Measurements from ENCODE around the gene SLC39A11. TPM values are rescaled to one million over a fixed set of nuclear protein-coding genes. Genes with fewer than 3 reads are reported as not detected.

The SLC39A11 gene
- total RNA-seq, 2 donors from 2014 or later, result 18.1 to 20.1 TPM

- Histone ChIP-seq H3K4me3 (ENCODE audit: low read length) (no peak overlapping the region), H3K9ac (ENCODE audit: extremely low read depth, low read length, poor library complexity, severe bottlenecking) (no peak overlapping the region), H3K27me3 (ENCODE audit: control insufficient read depth, insufficient read depth, low read length, poor library complexity, severe bottlenecking) (peaks cover 39% of the 10 kb centered on the region), H3K27ac (ENCODE audit: low read depth, low read length) (no peak overlapping the region), H3K36me3 (ENCODE audit: control insufficient read depth, insufficient read depth, low read length) (no peaks in the 10 kb centered on the region), H3K4me1 (ENCODE audit: control insufficient read depth, insufficient read depth, low read length) (no peaks in the 10 kb centered on the region), H3K9me3 (ENCODE audit: control insufficient read depth, low read length) (no peaks in the 10 kb centered on the region)
- no peak for DNase-seq
- H3K27me3 Mint-ChIP-seq (ENCODE audit: insufficient read depth), result peaks cover 82% of the 10 kb centered on the region
- H3K36me3 Mint-ChIP-seq (ENCODE audit: low read depth), result no peaks in the 10 kb centered on the region
- no peak for TF ChIP-seq CTCF (conservative IDR thresholded peaks at IDR 0.05)
- peaks cover 4% of the 10 kb centered on the region for H3K4me1 Mint-ChIP-seq
- H3K4me3 Mint-ChIP-seq, result no peak overlapping the region
- WGBS, 2 experiments (ENCODE audit: insufficient coverage in 1 of 2, insufficient read length in 1 of 2), result 86 to 100% methylated on average over 4 to 6 of the region's 6 CpGs
- H3K27ac Mint-ChIP-seq, result no peak overlapping the region
- H3K9me3 Mint-ChIP-seq, result no peaks in the 10 kb centered on the region
Observed at GRCh38 chr17:73096866-73097265, 4.4 kb upstream of the SLC39A11 start.

- Mint-ChIP-seq H3K27me3 (ENCODE audit: insufficient read depth) (peaks cover 81% of the 10 kb centered on the region), H3K36me3 (ENCODE audit: low read depth) (no peaks in the 10 kb centered on the region), H3K4me1 (peaks cover 8% of the 10 kb centered on the region), H3K27ac (no peak overlapping the region), H3K9me3 (no peaks in the 10 kb centered on the region), H3K4me3 (no peak overlapping the region)
- no peak overlapping the region for H3K4me3 ChIP-seq (ENCODE audit: low read length)
- H3K4me1 ChIP-seq (ENCODE audit: control insufficient read depth, insufficient read depth, low read length), result no peaks in the 10 kb centered on the region
- H3K9ac ChIP-seq (ENCODE audit: extremely low read depth, low read length, poor library complexity, severe bottlenecking), result no peak overlapping the region
- H3K27ac ChIP-seq (ENCODE audit: low read depth, low read length), result no peak overlapping the region
- no peaks in the 10 kb centered on the region for H3K9me3 ChIP-seq (ENCODE audit: control insufficient read depth, low read length)
- H3K27me3 ChIP-seq (ENCODE audit: control insufficient read depth, insufficient read depth, low read length, poor library complexity, severe bottlenecking), result peaks cover 37% of the 10 kb centered on the region
- no peaks in the 10 kb centered on the region for H3K36me3 ChIP-seq (ENCODE audit: control insufficient read depth, insufficient read depth, low read length)
- no peak for TF ChIP-seq CTCF (conservative IDR thresholded peaks at IDR 0.05)
- no peak for DNase-seq
- 91 to 93% methylated on average over 5 to 6 of the region's 6 CpGs for WGBS, 2 experiments (ENCODE audit: insufficient coverage in 1 of 2, insufficient read length in 1 of 2)
Observed at GRCh38 chr17:73096211-73096610, 3.7 kb upstream of the SLC39A11 start.

- Mint-ChIP-seq H3K4me1 (peaks cover 8% of the 10 kb centered on the region), H3K27me3 (ENCODE audit: insufficient read depth) (peaks cover 58% of the 10 kb centered on the region), H3K36me3 (ENCODE audit: low read depth) (no peaks in the 10 kb centered on the region), H3K27ac (no peak overlapping the region), H3K9me3 (no peaks in the 10 kb centered on the region), H3K4me3 (no peak overlapping the region)
- 89 to 94% methylated on average over 6 to 9 of the region's 9 CpGs for WGBS, 2 experiments (ENCODE audit: insufficient coverage in 1 of 2, insufficient read length in 1 of 2)
- Histone ChIP-seq H3K36me3 (ENCODE audit: control insufficient read depth, insufficient read depth, low read length) (no peaks in the 10 kb centered on the region), H3K9ac (ENCODE audit: extremely low read depth, low read length, poor library complexity, severe bottlenecking) (no peak overlapping the region), H3K27me3 (ENCODE audit: control insufficient read depth, insufficient read depth, low read length, poor library complexity, severe bottlenecking) (peaks cover 13% of the 10 kb centered on the region), H3K4me1 (ENCODE audit: control insufficient read depth, insufficient read depth, low read length) (no peaks in the 10 kb centered on the region), H3K9me3 (ENCODE audit: control insufficient read depth, low read length) (no peaks in the 10 kb centered on the region), H3K27ac (ENCODE audit: low read depth, low read length) (no peak overlapping the region), H3K4me3 (ENCODE audit: low read length) (no peak overlapping the region)
- no peak for TF ChIP-seq CTCF (conservative IDR thresholded peaks at IDR 0.05)
- no peak for DNase-seq
Observed at GRCh38 chr17:73093286-73093685, 798 bp upstream of the SLC39A11 start.
